ENCODE measurements around the gene WNT3A.

Gene WNT3A

GRCh38 chr1:228058949-228059633 is 52.3 kb downstream of the WNT3A start:
- DNase-seq: no peak

GRCh38 chr1:228059634-228060457 is 53.0 kb downstream of the WNT3A start:
- no peak for DNase-seq

GRCh38 chr1:228060458-228061190 is 53.8 kb downstream of the WNT3A start:
- no peak for DNase-seq

- DNase-seq: no peak
These were observed 54.8 kb downstream of the WNT3A start for GRCh38 chr1:228061411-228062084.

- DNase-seq: no peak
These were observed 55.4 kb downstream of the WNT3A start for GRCh38 chr1:228062085-228062791.

GRCh38 chr1:228062812-228063211 is 56.0 kb downstream of the WNT3A start:
- no peak for DNase-seq

GRCh38 chr1:228063251-228064191 is 56.7 kb downstream of the WNT3A start:
- DNase-seq: no peak

DNA sequence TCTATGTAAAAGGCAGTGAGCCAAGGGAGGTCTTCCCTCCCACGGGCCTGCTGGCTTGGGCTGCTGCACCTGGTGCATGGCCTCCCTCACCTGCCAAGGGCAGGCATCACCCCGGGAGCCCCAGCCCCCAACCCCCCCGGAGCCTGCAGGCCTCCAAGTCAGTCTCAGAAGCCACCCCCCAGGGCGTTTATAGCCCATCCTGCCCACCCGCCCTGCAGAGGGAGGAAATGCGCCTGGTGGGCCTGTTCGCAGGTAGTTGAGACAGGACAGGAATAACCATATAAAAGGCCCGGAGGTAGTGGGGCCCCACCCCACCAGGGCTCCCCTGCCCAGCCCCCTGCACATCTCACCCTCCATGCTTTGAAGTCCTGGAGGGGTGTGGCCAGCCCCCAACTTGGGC is 57.5 kb downstream of the WNT3A start:
- DNase-seq: no peak

DNA sequence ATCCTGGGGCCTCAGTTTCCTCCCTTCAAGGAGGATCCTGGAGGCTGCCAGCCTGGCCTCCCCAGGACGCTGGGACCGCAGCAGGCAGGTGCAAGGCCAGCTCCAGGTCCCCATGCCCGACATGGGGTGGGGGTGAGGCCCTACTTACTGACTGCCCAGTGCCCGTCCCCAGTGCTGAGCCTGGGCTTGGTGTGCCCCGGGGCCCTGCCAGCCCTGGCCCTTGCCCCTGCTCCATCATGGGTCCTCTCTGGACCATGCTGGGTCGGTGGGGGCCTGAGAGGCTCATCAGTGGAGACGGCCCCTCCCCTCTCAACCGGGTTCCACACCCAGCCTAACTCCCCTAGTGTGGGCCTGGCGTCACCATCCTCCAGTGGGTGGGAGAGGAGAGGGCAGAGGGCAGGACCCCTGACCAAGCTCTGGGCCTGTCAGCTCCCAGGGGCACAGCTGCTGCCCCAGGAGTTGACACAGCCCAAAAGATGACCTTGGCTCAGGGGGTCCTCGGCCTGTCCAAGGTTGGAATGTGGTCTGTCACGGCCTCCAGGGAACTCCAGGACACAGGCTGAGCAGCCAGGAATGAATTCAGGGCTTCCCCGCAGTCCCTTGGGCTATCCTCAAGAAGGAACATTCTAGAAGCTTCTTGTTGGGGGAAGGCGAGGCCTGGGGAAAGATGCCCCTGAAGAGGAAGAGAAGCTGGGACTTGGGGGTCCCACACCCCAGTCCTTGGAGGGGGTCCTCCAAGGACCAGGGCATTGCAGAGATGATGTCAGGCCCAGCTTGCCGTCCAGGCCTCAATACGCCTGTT is 58.1 kb downstream of the WNT3A start:
- no peak for DNase-seq

GRCh38 chr1:228065543-228066347 is 58.9 kb downstream of the WNT3A start:
- DNase-seq: no peak

GRCh38 chr1:228066416-228066815 is 59.6 kb downstream of the WNT3A start:
- DNase-seq: no peak

DNA sequence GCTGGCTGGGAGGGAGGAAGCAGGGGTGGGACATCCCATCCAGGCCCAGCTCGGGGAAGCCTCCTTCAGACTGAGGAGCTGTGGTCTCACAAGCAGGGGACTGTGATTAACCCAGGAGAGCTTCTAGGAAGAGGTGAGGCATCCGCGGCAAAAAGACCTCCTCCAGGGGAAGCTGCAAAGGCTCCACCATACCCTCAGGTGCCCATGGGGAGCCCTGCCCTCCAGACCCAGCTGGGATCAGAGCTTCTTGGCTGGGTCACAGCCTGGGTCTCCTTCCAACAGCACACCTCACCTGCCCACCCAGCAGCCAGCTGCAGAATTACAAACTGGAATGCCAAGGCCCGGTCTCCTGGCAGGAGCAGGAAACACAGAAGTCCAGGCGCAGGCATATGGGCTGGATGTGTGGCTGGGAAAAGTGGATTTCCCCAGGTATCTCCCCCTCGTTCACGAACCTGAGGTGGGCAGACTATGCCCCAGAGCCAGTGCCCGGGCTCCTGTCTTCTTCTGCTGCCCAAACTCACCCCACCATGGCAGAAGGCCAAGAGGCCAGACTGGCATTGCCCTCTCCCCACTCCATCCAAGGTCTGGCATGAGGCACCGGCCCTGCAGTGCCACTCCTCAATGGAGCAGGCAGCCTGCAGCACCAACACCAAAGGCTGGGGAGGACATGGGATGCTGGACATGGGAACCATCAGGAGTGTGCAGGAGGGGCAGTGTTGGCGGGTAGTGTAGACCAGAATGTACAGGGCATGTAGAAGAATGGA is 60.3 kb downstream of the WNT3A start:
- DNase-seq: no peak

DNA sequence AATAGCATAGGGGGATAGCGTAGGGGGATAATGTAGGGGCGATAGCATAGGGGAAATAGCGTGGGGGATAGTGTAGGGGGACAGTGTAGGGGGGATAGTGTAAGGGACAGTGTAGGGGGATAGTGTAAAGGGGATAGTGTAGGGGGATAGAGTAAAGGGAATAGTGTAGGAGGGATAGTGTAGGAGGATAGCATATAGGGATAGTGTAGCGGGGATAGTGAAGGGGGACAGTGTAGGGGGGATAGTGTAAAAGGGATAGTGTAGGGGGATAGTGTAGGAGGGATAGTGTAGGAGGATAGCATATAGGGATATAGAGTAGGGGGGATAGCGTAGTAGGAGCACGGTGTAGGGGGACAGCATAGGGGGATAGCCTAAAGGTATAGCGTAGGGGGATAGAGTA is 61.6 kb downstream of the WNT3A start:
- no peak for DNase-seq

GRCh38 chr1:228070173-228070572 is 63.4 kb downstream of the WNT3A start:
- no peak for DNase-seq

DNA sequence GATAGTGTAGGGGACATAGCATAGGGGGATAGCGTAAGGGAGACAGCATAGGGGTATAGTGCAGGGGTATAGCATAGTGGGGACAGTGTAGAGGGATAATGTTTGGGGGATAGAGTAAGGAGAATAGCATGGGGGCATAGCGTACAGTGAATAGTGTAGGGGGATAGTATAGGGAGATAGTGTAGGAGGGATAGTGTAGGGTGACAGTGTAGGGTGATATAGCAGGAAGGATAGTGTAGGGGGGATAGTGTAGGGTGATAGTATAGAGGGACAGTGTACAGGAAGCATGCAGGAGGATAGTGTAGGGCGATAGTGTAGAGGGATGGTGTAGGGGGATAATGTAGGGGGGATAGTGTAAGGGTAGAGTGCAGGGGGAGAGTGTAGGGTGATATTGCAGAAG is 64.1 kb downstream of the WNT3A start:
- no peak for DNase-seq

- DNase-seq: no peak
These were observed 65.2 kb downstream of the WNT3A start for GRCh38 chr1:228071839-228072657.

GRCh38 chr1:228072658-228073043 is 65.9 kb downstream of the WNT3A start:
- no peak for DNase-seq

All from NCI-H1092 (cell line).